ENCODE results near the gene ITIH4.

Gene ITIH4

GRCh38 chr3:52827441-52827840 is 3.0 kb downstream of the ITIH4 start:
- TF ChIP-seq ZBTB7A (IDR thresholded peaks at IDR 0.05; ENCODE audit: low read depth) (no peak), TAF1 (IDR thresholded peaks at IDR 0.05; ENCODE audit: low read depth) (no peak)

DNA sequence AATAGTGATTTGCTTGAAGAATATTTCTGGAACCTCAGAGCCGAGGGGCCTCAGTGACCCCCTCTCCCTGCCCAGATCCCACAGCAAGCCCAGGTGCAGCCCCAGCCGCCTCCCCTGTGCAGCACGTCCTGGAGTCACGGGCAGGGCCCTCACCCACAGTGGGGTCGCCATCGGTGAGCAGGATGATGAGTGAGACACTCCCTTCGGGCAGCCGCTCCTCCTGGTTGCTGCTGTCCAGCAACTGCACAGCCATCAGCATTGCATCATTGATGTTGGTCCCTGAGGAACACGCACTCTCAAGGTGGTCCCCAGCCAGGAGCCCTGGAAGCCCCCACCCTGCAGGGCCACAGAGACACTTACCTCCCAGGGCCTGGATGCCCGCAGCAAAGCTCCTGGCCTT is 6.4 kb downstream of the ITIH4 start:
- no peak for TF ChIP-seq CREB1 (IDR thresholded peaks at IDR 0.05; ENCODE audit: low read depth)
- 0 out of 2 replicates have a peak, but pooled peaks have one; percentile 14 for TF ChIP-seq REST (IDR thresholded peaks at IDR 0.05; ENCODE audit: low read depth)

DNA sequence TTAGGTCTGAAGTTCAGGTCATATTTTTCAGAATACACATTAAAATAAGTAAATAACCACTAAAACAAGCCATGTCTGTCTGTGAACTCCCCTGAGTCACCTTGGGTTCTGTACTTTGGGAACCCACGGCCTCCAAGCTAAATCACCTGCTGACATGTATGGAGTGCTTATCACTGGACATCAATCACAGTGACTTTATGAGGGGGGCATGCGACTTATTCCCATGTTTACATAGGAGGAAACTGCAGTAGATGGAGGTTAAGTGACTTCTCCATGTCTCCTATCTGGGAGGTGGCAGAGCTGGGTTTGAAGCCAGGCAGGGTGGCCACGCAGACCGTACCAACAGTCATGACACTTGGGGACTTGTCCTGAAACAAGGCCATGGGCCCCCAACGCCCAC is 8.1 kb downstream of the ITIH4 start:
- TF ChIP-seq TAF1 (IDR thresholded peaks at IDR 0.05; ENCODE audit: low read depth) (no peak), RAD21 (IDR thresholded peaks at IDR 0.05; ENCODE audit: low read depth) (no peak), TCF12 (IDR thresholded peaks at IDR 0.05; ENCODE audit: low read depth) (no peak), CEBPB (IDR thresholded peaks at IDR 0.05) (no peak), USF1 (IDR thresholded peaks at IDR 0.05) (no peak), YY1 (IDR thresholded peaks at IDR 0.05; ENCODE audit: low read depth) (no peak), EP300 (IDR thresholded peaks at IDR 0.05; ENCODE audit: borderline replicate concordance) (no peak), REST (IDR thresholded peaks at IDR 0.05; ENCODE audit: low read depth) (no peak), NFIC (IDR thresholded peaks at IDR 0.05) (no peak), TEAD4 (IDR thresholded peaks at IDR 0.05) (no peak), CREB1 (IDR thresholded peaks at IDR 0.05; ENCODE audit: low read depth) (no peak), EGR1 (IDR thresholded peaks at IDR 0.05) (no peak), ZBTB7A (IDR thresholded peaks at IDR 0.05; ENCODE audit: low read depth) (no peak)
- TF ChIP-seq, protein P1, sequence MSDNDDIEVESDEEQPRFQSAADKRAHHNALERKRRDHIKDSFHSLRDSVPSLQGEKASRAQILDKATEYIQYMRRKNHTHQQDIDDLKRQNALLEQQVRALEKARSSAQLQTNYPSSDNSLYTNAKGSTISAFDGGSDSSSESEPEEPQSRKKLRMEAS (IDR thresholded peaks at IDR 0.05), result no peak

GRCh38 chr3:52820736-52821135 is 9.7 kb downstream of the ITIH4 start:
- TF ChIP-seq CEBPB (IDR thresholded peaks at IDR 0.05) (no peak), TAF1 (IDR thresholded peaks at IDR 0.05; ENCODE audit: low read depth) (no peak), REST (IDR thresholded peaks at IDR 0.05; ENCODE audit: low read depth) (no peak), NFIC (IDR thresholded peaks at IDR 0.05) (no peak), RAD21 (IDR thresholded peaks at IDR 0.05; ENCODE audit: low read depth) (peak; percentile 52), ZBTB7A (IDR thresholded peaks at IDR 0.05; ENCODE audit: low read depth) (no peak), EP300 (IDR thresholded peaks at IDR 0.05; ENCODE audit: borderline replicate concordance) (no peak)
- TF ChIP-seq, protein P1 (IDR thresholded peaks at IDR 0.05), result no peak

- TF ChIP-seq ZBTB7A (IDR thresholded peaks at IDR 0.05; ENCODE audit: low read depth) (no peak), TAF1 (IDR thresholded peaks at IDR 0.05; ENCODE audit: low read depth) (no peak), TCF12 (IDR thresholded peaks at IDR 0.05; ENCODE audit: low read depth) (no peak), EGR1 (IDR thresholded peaks at IDR 0.05) (no peak), TEAD4 (IDR thresholded peaks at IDR 0.05) (no peak), CREB1 (IDR thresholded peaks at IDR 0.05; ENCODE audit: low read depth) (no peak), REST (IDR thresholded peaks at IDR 0.05; ENCODE audit: low read depth) (no peak)
Measured at GRCh38 chr3:52819936-52820335, 10.5 kb downstream of the ITIH4 start.

Data from Ishikawa (cell line).